Liver (tissue), 9 donors: Measurements from ENCODE around the gene KIRREL3. TPM values are rescaled to one million over a fixed set of nuclear protein-coding genes. Genes with fewer than 3 reads are reported as not detected.

Experiments
- DNase-seq: peaks from one replicate; pipeline ENCODE4 v3.0.0-alpha.2; 2017; ENCODE audit warnings: low spot score
- H3K27ac ChIP-seq, 2 donors: one replicate each; pipeline ENCODE4 v1.7.0; 2013; ENCODE audit warnings: inconsistent platforms in 2 of 2, low read length in 2 of 2, control low read depth in 1 of 2, low read depth in 1 of 2, mild to moderate bottlenecking in 1 of 2
- H3K27me3 ChIP-seq, 4 donors: one replicate each; pipeline versions ENCODE4 v1.6.1 to v1.7.0; 2013; ENCODE audit warnings: low read length in 3 of 4, inconsistent platforms in 1 of 4, mild to moderate bottlenecking in 1 of 4, moderate library complexity in 1 of 4; ENCODE audit not compliant: control insufficient read depth in 4 of 4, insufficient read depth in 4 of 4
- H3K36me3 ChIP-seq, 4 donors: one replicate each; pipeline versions ENCODE4 v1.6.1 to v1.7.0; 2013; ENCODE audit warnings: low read length in 3 of 4, mild to moderate bottlenecking in 3 of 4, low read depth in 1 of 4, moderate library complexity in 1 of 4; ENCODE audit not compliant: control insufficient read depth in 4 of 4, insufficient read depth in 3 of 4
- H3K4me1 ChIP-seq, 4 donors: one replicate each; pipeline versions ENCODE4 v1.6.1 to v1.7.0; 2013; ENCODE audit warnings: low read length in 3 of 4, mild to moderate bottlenecking in 3 of 4, moderate library complexity in 1 of 4; ENCODE audit not compliant: control insufficient read depth in 4 of 4, insufficient read depth in 4 of 4
- H3K4me3 ChIP-seq, 3 donors: one replicate each; pipeline versions ENCODE4 v1.6.1 to v1.7.0; 2013; ENCODE audit warnings: low read length in 3 of 3, control low read depth in 1 of 3, low read depth in 1 of 3, mild to moderate bottlenecking in 1 of 3
- H3K9ac ChIP-seq, 2 donors: one replicate each; pipeline ENCODE4 v1.7.0; 2013; ENCODE audit warnings: low read length in 2 of 2, mild to moderate bottlenecking in 2 of 2, moderate library complexity in 2 of 2, control low read depth in 1 of 2, low read depth in 1 of 2
- H3K9me3 ChIP-seq, 4 donors: one replicate each; pipeline versions ENCODE4 v1.6.1 to v1.7.0; 2013; ENCODE audit warnings: low read length in 3 of 4; ENCODE audit not compliant: control insufficient read depth in 4 of 4
- ATF3 ChIP-seq: IDR thresholded peaks from 2 replicates; pipeline ENCODE4 v1.6.1; 2016; ENCODE audit warnings: antibody characterized with exemption
- EGR1 ChIP-seq, 2 donors: IDR thresholded peaks; 2 replicates each; pipeline ENCODE4 v1.6.1; 2016 to 2018; ENCODE audit warnings: antibody characterized with exemption in 2 of 2, low read depth in 2 of 2
- FOXA1 ChIP-seq: IDR thresholded peaks from 2 replicates; pipeline ENCODE4 v1.6.1; 2016; ENCODE audit warnings: antibody characterized with exemption
- FOXA2 ChIP-seq: IDR thresholded peaks from 2 replicates; pipeline ENCODE4 v1.6.1; 2016; ENCODE audit warnings: antibody characterized with exemption
- HNF4A ChIP-seq, 2 donors: conservative IDR thresholded peaks; 2 replicates each; pipeline ENCODE4 v1.6.1; 2016; ENCODE audit warnings: antibody characterized with exemption in 2 of 2, mild to moderate bottlenecking in 2 of 2
- HNF4G ChIP-seq: IDR thresholded peaks from 2 replicates; pipeline ENCODE4 v1.6.1; 2016; ENCODE audit warnings: antibody characterized with exemption
- JUND ChIP-seq, 2 donors: IDR thresholded peaks; 2 replicates each; pipeline ENCODE4 v1.6.1; 2016; ENCODE audit warnings: antibody characterized with exemption in 2 of 2
- NR2F2 ChIP-seq: IDR thresholded peaks from 2 replicates; pipeline ENCODE4 v1.6.1; 2016; ENCODE audit warnings: antibody characterized with exemption
- RAD21 ChIP-seq, 2 donors: IDR thresholded peaks; 2 replicates each; pipeline ENCODE4 v1.6.1; 2016; ENCODE audit warnings: antibody characterized with exemption in 2 of 2, mild to moderate bottlenecking in 2 of 2
- REST ChIP-seq: IDR thresholded peaks from 2 replicates; pipeline ENCODE4 v1.6.1; 2016; ENCODE audit warnings: antibody characterized with exemption, mild to moderate bottlenecking
- TAF1 ChIP-seq: conservative IDR thresholded peaks from 2 replicates; pipeline ENCODE4 v1.6.1; 2016; ENCODE audit warnings: antibody characterized with exemption, mild to moderate bottlenecking
- WGBS: extraction: QIAGEN DNeasy Blood & Tissue Kit; methylation state at CpG from one replicate; pipeline ENCODE4 v1.1.7; 2013; 5-methylcytosine and 5-hydroxymethylcytosine counted together
- polyA plus RNA-seq, 2 donors: library from polyadenylated mRNA; stranded (reverse) in 1 of 2; unstranded in 1 of 2; fragments of 200-250 nt in 1 of 2; fragments of >200 nt in 1 of 2; fragmentation: Nextera tagmentation in 1 of 2; extraction: Ambion mirVana in 1 of 2; gene quantifications; one replicate each; pipeline versions ENCODE4 v1.2.1 to v1.2.3, GENCODE V29; 2013 to 2015
- total RNA-seq, 2 donors: library from RNA; depleted of rRNA; stranded (reverse); fragments of >200 nt; gene quantifications; one replicate each; pipeline ENCODE4 v1.2.3, GENCODE V29; 2014
- TF ChIP-seq, protein P1 (sequence below): fragments of 150-350 bp; IDR thresholded peaks from 2 replicates; pipeline ENCODE4 v1.5.1; 2017; ENCODE audit warnings: improper control_type of control experiment, low read depth, low read length; ENCODE audit not compliant: missing input control
- TF ChIP-seq, protein P2 (sequence below): IDR thresholded peaks from 2 replicates; pipeline ENCODE4 v1.6.1; 2016; ENCODE audit warnings: antibody characterized with exemption
- donor health status: healthy.
- donor health status: healthy.
- donor health status: healthy.
- donor health status: healthy.
- donor health status: healthy.

The KIRREL3 gene
- total and polyA plus RNA-seq, 4 donors, result 0.03 to 0.29 (median 0.08) TPM; not detected in 1

DNA sequence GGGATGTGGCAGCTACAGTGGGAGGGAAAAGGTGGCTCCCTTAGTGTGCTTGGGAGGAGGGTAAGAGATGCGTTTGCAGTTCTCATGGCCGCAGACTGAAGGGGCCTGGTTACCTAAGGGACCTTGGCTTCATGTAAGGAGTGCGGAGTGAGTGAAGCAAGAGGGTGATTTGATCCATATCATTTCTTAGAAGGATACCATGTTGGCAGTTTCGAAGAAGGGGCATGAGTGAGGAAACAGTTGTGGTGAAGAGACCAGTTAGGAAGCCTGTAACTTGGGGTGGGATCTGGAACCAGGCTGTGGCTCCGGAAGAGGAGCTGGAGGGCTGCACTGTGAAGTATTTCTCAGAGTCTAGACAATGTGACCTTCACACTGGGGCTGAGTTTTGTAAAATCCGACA, 600.1 kb downstream of the KIRREL3 start (continued):
- TF ChIP-seq JUND (IDR thresholded peaks at IDR 0.05) (no peak), REST (no peak)

GRCh38 chr11:126400019-126400418, 600.6 kb downstream of the KIRREL3 start:
- H3K27ac ChIP-seq, result no peak overlapping the region
- TF ChIP-seq RAD21 (IDR thresholded peaks at IDR 0.05), result no peak
- no peak for DNase-seq
- H3K9me3 ChIP-seq, result no peaks in the 10 kb centered on the region
- no peaks in the 10 kb centered on the region for H3K27me3 ChIP-seq
- no peak overlapping the region for H3K9ac ChIP-seq
- H3K4me3 ChIP-seq, result no peak overlapping the region
- H3K36me3 ChIP-seq, result no peaks in the 10 kb centered on the region
- no peaks in the 10 kb centered on the region for H3K4me1 ChIP-seq

- no peak overlapping the region for H3K27ac ChIP-seq
- no peaks in the 10 kb centered on the region for H3K27me3 ChIP-seq
- no peaks in the 10 kb centered on the region for H3K9me3 ChIP-seq
- H3K36me3 ChIP-seq, result no peaks in the 10 kb centered on the region
- H3K9ac ChIP-seq, result no peak overlapping the region
- DNase-seq, result no peak
- H3K4me3 ChIP-seq, result no peak overlapping the region
- H3K4me1 ChIP-seq, result peaks cover 0 to 1% (median 0%) of the 10 kb centered on the region in 4 donors
- TF ChIP-seq TAF1, result no peak
- TF ChIP-seq EGR1 (IDR thresholded peaks at IDR 0.05; ENCODE audit: low read depth in 2 of 2), result no peak
- TF ChIP-seq REST, result no peak
- TF ChIP-seq ATF3, result no peak
- TF ChIP-seq NR2F2, result no peak
- TF ChIP-seq FOXA1, result no peak
- TF ChIP-seq, protein P1, sequence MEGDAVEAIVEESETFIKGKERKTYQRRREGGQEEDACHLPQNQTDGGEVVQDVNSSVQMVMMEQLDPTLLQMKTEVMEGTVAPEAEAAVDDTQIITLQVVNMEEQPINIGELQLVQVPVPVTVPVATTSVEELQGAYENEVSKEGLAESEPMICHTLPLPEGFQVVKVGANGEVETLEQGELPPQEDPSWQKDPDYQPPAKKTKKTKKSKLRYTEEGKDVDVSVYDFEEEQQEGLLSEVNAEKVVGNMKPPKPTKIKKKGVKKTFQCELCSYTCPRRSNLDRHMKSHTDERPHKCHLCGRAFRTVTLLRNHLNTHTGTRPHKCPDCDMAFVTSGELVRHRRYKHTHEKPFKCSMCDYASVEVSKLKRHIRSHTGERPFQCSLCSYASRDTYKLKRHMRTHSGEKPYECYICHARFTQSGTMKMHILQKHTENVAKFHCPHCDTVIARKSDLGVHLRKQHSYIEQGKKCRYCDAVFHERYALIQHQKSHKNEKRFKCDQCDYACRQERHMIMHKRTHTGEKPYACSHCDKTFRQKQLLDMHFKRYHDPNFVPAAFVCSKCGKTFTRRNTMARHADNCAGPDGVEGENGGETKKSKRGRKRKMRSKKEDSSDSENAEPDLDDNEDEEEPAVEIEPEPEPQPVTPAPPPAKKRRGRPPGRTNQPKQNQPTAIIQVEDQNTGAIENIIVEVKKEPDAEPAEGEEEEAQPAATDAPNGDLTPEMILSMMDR, result no peak
- TF ChIP-seq, protein P2, sequence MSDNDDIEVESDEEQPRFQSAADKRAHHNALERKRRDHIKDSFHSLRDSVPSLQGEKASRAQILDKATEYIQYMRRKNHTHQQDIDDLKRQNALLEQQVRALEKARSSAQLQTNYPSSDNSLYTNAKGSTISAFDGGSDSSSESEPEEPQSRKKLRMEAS, result no peak
- TF ChIP-seq HNF4G, result no peak
- no peak for TF ChIP-seq FOXA2
- no peak for TF ChIP-seq HNF4A (conservative IDR thresholded peaks at IDR 0.05)
- TF ChIP-seq RAD21 (IDR thresholded peaks at IDR 0.05), result no peak
- 97% methylated on average over 1 of the region's 1 CpG for WGBS
Measured at GRCh38 chr11:126398721-126399120, 601.8 kb downstream of the KIRREL3 start.
